Stimulated activated CD8-positive, alpha-beta memory T cell treated with anti-CD3 and anti-CD28 coated beads, Interleukin-7, amount 100 ng/mL, for 4 hours (primary cell): ENCODE results near the gene NUAK2.
A peak's percentile ranks its signal among the peaks of the same experiment; 100 is the strongest.

Experiments used
- DNase-seq, 2 donors: peaks; one replicate each; pipeline ENCODE4 v3.0.0-alpha.2; 2020; ENCODE audit warnings: low read depth in 2 of 2

The NUAK2 gene

DNA sequence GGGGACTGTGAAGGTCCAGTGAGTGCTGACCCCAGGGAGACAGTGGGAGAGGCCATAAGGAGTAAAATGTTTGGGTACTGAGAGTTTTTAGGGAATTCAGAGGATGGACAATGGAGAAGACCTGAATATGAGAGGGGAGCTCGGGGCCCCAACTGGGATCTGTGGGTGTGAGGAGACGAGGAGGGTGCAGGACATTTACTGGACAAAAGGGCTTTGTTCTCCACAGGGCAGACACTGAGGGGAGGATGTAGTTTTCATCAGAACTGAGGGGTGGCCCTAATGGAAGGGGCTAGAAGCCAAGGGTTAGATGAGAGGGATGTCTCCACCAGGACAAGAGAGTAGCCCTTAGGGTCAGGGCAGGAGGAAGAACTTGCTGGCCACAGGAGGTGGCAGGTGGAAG, 63.8 kb downstream of the NUAK2 start:
- DNase-seq, result no peak

- no peak for DNase-seq
Observed at GRCh38 chr1:205256951-205257625, 64.5 kb downstream of the NUAK2 start.

DNA sequence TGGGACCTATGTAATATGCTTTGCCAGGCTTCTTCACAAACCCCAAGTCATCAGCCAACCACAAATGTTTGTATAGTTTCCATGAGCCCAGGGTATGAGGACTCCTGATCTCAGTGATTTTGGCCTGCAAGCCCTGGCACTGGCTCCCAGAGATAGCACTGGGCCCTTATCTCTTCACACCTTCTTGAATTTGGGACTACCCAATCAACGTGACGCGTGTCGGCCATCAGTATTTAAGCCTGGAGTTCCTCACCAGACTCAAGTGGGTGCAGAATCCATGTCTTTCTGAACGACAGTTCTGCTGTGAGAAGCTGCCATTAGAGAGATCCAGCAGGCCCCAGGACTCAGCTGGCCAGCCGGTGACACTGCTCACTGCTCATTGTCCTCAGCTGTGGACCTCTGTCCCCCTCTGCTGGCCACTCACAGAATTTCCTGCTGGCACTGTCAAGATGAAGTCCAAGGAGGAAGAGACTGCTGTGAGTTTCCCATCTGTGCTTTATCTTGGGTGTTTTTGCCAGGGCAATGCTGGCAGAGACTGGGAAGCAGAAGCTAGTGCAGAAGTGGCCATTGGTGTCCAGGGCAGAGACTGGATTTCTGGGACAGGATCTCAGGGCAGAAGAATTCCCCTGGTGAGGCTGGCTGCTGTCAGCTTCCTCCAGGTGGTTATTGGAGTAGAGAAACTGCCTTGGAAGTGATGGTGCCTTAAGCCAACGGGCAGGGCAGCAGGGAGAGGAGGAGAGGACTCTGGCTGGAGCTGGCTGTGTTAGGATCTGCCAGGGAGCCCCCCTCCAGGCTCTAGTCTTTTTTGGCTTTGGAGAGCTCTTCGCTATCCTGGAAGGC, 65.4 kb downstream of the NUAK2 start:
- peak; percentile 64 to 69 for DNase-seq
